Esophagus squamous epithelium (tissue), 5 donors: ENCODE measurements around the gene TUT7. TPM values are rescaled to one million over a fixed set of nuclear protein-coding genes. Genes with fewer than 3 reads are reported as not detected.

Experiments used
- DNase-seq: peaks from one replicate; lab custom pipeline; 2025; lab: John Stamatoyannopoulos, UW
- H3K27ac ChIP-seq, 4 donors: fragments of 200-600 bp; sonication (generic); one replicate each; pipeline ENCODE4 v1.5.1; 2016 to 2019; ENCODE audit warnings: mild to moderate bottlenecking in 1 of 4
- H3K27me3 ChIP-seq, 4 donors: fragments of 200-600 bp; sonication (generic); 1 replicate in 3 of 4; 2 replicates in 1 of 4; pipeline versions ENCODE4 v1.5.1 to v1.6.0; 2017 to 2021; ENCODE audit warnings: antibody characterized with exemption in 1 of 4
- H3K36me3 ChIP-seq, 3 donors: fragments of 200-600 bp; sonication (generic); one replicate each; pipeline ENCODE4 v1.5.1; 2016 to 2019
- H3K4me1 ChIP-seq, 3 donors: fragments of 200-600 bp; sonication (generic); one replicate each; pipeline ENCODE4 v1.5.1; 2017 to 2019
- H3K4me3 ChIP-seq, 4 donors: fragments of 200-600 bp; sonication (generic); 1 replicate in 3 of 4; 2 replicates in 1 of 4; pipeline ENCODE4 v1.5.1; 2016 to 2019; ENCODE audit warnings: mild to moderate bottlenecking in 2 of 4, moderate library complexity in 1 of 4
- H3K9me3 ChIP-seq, 3 donors: fragments of 200-600 bp; sonication (generic); one replicate each; pipeline ENCODE4 v1.5.1; 2016 to 2019
- CTCF ChIP-seq, 6 experiments: fragments of 450-650 bp in 4 of 6; fragments of 200-600 bp in 2 of 6; sonication (generic) in 2 of 6; IDR thresholded peaks; one replicate each; pipeline ENCODE4 v1.5.1; 2016 to 2019; ENCODE audit warnings: antibody characterized with exemption in 6 of 6, mild to moderate bottlenecking in 4 of 6, moderate library complexity in 4 of 6
- POLR2A ChIP-seq, 4 donors: fragments of 450-650 bp; IDR thresholded peaks; one replicate each; pipeline ENCODE4 v1.6.1; 2017; ENCODE audit warnings: antibody characterized with exemption in 4 of 4, mild to moderate bottlenecking in 4 of 4, moderate library complexity in 3 of 4
- WGBS, 2 donors: methylation state at CpG; one replicate each; pipeline ENCODE4 v1.1.5; 2018; 5-methylcytosine and 5-hydroxymethylcytosine counted together
- intact Hi-C: fragments of 100-400 bp; cut with DNase I; formaldehyde crosslinking; loops from one replicate; pipeline ENCODE4 v1.15.0; 2022
- total RNA-seq, 4 donors: library from RNA; depleted of rRNA; stranded (reverse); fragments of >200 nt; gene quantifications; one replicate each; pipeline ENCODE4 v1.1.0, GENCODE V29; 2016
- donor health status: DM: yes; HTN: yes; CAD: no.

Gene TUT7
- total RNA-seq, 4 donors from 2014 or later = 34.3 to 71.0 (median 54.9) TPM

- intact Hi-C loops = loop anchor here (10.0 kb wide), 1 partner anchor 70 kb away; the partner anchor contains the start of gene TUT7
These were observed 68.9 kb downstream of the TUT7 start for GRCh38 chr9:86285261-86285660.

GRCh38 chr9:86282979-86283535, 71.2 kb downstream of the TUT7 start:
- DNase-seq = no peak
- Histone ChIP-seq H3K4me3 (peak overlapping the region; percentile 91 to 95 (median 92)), H3K9me3 (no peaks in the 10 kb centered on the region), H3K36me3 (peaks cover 0 to 26% (median 0%) of the 10 kb centered on the region in 3 donors), H3K27ac (peak overlapping the region; percentile 96 to 98 (median 98)), H3K27me3 (no peaks in the 10 kb centered on the region), H3K4me1 (peaks cover 4 to 42% (median 20%) of the 10 kb centered on the region in 3 donors)
- WGBS, 2 donors = 13 to 18% methylated on average over 11 to 12 of the region's 12 CpGs
- TF ChIP-seq CTCF (IDR thresholded peaks at IDR 0.05) = no peak
- TF ChIP-seq POLR2A (IDR thresholded peaks at IDR 0.05) = no peak
- intact Hi-C loops = loop anchor here (10.0 kb wide), 1 partner anchor 72 kb away; the partner anchor contains the start of gene TUT7

More at GRCh38 chr9:86285261-86285660, 68.9 kb downstream of the TUT7 start:
- H3K4me3 ChIP-seq = no peak overlapping the region
- no peak overlapping the region for H3K27ac ChIP-seq
- H3K27me3 ChIP-seq = no peaks in the 10 kb centered on the region
- no peaks in the 10 kb centered on the region for H3K9me3 ChIP-seq
- H3K36me3 ChIP-seq = peaks cover 0 to 35% (median 0%) of the 10 kb centered on the region in 3 donors
- H3K4me1 ChIP-seq = peaks cover 4 to 26% (median 16%) of the 10 kb centered on the region in 3 donors
- no peak for DNase-seq
- WGBS, 2 donors = 62 to 70% methylated on average over 2 of the region's 2 CpGs
- TF ChIP-seq CTCF (IDR thresholded peaks at IDR 0.05) (no peak), POLR2A (IDR thresholded peaks at IDR 0.05) (no peak)

GRCh38 chr9:86282077-86282978, 71.9 kb downstream of the TUT7 start, which contains the start of gene ISCA1:
TSS of gene ISCA1 (minus strand) at chr9:86282538. CDS start at chr9:86282458, 80 bp downstream.
- H3K4me3 ChIP-seq = peak within 1 kb of the TSS; percentile 91 to 95 (median 92)
- TF ChIP-seq CTCF (IDR thresholded peaks at IDR 0.05) (no peak), POLR2A (IDR thresholded peaks at IDR 0.05) (peak in 3 of 4 donors; percentile 84 to 92 (median 86))

GRCh38 chr9:86281593-86282076, 72.6 kb downstream of the TUT7 start:
- WGBS, 2 donors = 0 to 4% methylated on average over 3 of the region's 31 CpGs
- intact Hi-C loops = loop anchor here (10.0 kb wide), 1 partner anchor 73 kb away; the partner anchor contains the start of gene TUT7
- no peak for DNase-seq

More at GRCh38 chr9:86282077-86282978, 71.9 kb downstream of the TUT7 start, which contains the start of gene ISCA1:
- peak; percentile 86 for DNase-seq
- peaks cover 0 to 19% (median 0%) of the 10 kb centered on the region in 3 donors for H3K36me3 ChIP-seq
- WGBS, 2 donors = 0% methylated on average over 3 to 7 of the region's 101 CpGs
- peaks cover 4 to 50% (median 20%) of the 10 kb centered on the region in 3 donors for H3K4me1 ChIP-seq
- H3K27me3 ChIP-seq = no peaks in the 10 kb centered on the region
- H3K27ac ChIP-seq = peak within 1 kb of the TSS; percentile 96 to 98 (median 98)
- intact Hi-C loops = loop anchor here (10.0 kb wide), 1 partner anchor 72 kb away; the partner anchor contains the start of gene TUT7
- no peaks in the 10 kb centered on the region for H3K9me3 ChIP-seq

More at GRCh38 chr9:86281593-86282076, 72.6 kb downstream of the TUT7 start:
- H3K4me1 ChIP-seq = peaks cover 4 to 52% (median 20%) of the 10 kb centered on the region in 3 donors
- no peaks in the 10 kb centered on the region for H3K9me3 ChIP-seq
- H3K27me3 ChIP-seq = no peaks in the 10 kb centered on the region
- peak overlapping the region; percentile 91 to 95 (median 92) for H3K4me3 ChIP-seq
- H3K27ac ChIP-seq = peak overlapping the region; percentile 96 to 98 (median 98)
- H3K36me3 ChIP-seq = peaks cover 0 to 13% (median 0%) of the 10 kb centered on the region in 3 donors
- no peak for TF ChIP-seq POLR2A (IDR thresholded peaks at IDR 0.05)
- no peak for TF ChIP-seq CTCF (IDR thresholded peaks at IDR 0.05)
